VCaP (cell line): ENCODE data around the gene MTURN.

ENCODE experiments used
- H3K27ac ChIP-seq: fragments of 450-650 bp; 2 replicates; pipeline ENCODE4 v1.5.1; 2017
- TF ChIP-seq, protein P1 (sequence below): fragments of 450-650 bp; conservative IDR thresholded peaks from 2 replicates; pipeline ENCODE4 v1.5.1; 2017; ENCODE audit warnings: mild to moderate bottlenecking, moderate library complexity

MTURN gene

DNA sequence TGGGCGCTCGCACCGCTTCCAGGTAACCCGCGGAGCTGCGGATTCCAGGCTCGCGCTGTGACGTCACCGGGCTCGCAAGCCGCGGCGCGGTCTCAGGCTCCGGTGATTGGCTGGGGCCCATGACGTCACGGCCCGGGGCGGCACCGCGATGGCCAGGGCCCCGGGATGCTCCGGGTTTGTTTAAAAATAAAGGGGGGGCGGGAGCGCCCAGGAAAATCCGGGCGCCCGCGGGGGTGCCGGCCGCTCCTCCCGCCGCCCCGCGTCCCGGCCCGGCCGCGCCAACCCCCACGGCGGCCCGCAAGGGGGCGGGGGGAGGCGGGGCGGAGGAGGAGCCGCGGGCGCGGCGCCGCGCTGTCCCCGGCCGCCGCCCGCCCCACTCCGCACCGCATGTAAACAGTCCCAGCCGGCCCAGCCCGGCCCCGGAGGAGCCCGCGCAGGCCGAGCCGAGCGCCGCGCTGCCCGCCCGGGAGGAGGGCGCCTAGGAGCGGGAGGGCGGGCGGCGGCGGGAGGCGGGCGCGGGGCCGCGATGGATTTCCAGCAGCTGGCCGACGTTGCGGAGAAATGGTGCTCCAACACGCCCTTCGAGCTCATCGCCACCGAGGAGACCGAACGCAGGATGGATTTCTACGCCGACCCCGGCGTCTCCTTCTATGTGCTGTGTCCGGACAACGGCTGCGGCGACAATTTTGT lies at the start of gene MTURN:
TSS of gene MTURN (plus strand) at position 376 of the 690 bp plus-strand sequence. CDS start at position 527, 151 bp downstream.
- peak within 1 kb of the TSS; percentile 84 for H3K27ac ChIP-seq
- TF ChIP-seq, protein P1, sequence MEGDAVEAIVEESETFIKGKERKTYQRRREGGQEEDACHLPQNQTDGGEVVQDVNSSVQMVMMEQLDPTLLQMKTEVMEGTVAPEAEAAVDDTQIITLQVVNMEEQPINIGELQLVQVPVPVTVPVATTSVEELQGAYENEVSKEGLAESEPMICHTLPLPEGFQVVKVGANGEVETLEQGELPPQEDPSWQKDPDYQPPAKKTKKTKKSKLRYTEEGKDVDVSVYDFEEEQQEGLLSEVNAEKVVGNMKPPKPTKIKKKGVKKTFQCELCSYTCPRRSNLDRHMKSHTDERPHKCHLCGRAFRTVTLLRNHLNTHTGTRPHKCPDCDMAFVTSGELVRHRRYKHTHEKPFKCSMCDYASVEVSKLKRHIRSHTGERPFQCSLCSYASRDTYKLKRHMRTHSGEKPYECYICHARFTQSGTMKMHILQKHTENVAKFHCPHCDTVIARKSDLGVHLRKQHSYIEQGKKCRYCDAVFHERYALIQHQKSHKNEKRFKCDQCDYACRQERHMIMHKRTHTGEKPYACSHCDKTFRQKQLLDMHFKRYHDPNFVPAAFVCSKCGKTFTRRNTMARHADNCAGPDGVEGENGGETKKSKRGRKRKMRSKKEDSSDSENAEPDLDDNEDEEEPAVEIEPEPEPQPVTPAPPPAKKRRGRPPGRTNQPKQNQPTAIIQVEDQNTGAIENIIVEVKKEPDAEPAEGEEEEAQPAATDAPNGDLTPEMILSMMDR, result no peak

DNA sequence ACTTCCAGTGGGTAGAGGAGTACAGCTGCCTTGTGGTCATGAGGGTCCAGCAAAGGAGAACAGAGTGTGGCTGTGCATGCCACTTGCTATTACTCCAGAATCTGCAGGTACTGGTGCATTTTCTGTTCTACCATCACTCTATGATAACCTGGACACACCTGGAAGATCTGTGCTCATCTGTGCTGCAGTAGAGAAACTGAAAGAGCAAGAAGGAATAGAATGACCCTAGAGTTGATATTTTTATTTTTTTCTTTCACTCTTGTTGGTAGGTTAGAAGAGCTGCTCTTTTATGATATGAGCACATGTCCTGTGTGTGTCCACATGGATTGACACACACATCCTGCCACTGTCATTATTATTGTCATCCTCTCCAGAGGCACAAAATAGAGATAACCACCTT lies 48.3 kb upstream of the MTURN start:
- TF ChIP-seq, protein P1, result no peak
- H3K27ac ChIP-seq, result no peak overlapping the region

DNA sequence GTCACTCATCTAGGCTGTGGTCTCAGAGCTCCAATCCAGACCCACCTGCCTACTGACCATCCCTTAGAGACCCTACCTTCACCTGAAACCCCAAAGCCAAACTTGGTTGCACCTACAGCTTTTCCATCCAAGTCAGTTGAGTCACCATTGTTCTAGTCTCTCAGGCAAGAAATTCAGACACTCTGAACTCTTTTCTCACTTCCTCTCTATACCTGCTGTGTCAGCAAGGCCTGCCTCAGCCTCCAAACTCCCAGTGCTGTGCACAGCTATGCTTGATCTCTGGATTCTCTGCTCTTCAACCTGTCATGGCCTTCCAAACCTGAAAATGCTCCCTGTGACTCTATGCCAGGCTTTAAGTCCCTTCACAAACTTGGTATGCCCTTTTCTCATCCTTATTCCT lies 47.4 kb upstream of the MTURN start:
- TF ChIP-seq, protein P1, result no peak
- H3K27ac ChIP-seq, result no peak overlapping the region

DNA sequence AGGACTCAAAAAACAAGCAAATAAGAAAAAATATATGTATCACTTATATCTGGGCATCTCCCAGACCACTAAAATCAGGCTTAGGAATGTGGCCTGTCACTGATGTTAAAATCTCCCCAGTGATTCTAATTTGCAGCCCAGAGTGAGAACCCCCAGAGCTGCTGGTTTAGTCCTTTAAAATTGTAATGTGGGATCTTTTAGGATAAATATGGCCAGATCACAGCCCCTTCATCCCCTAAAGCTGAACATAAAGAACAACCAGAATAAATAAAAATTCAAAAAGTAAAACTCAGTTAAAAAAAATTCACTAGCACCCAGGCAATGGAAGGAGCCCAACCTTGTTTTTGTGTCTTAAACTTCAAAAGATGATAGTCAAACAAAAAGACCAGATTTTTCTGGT lies 46.4 kb upstream of the MTURN start:
- TF ChIP-seq, protein P1, result no peak
- H3K27ac ChIP-seq, result no peak overlapping the region

DNA sequence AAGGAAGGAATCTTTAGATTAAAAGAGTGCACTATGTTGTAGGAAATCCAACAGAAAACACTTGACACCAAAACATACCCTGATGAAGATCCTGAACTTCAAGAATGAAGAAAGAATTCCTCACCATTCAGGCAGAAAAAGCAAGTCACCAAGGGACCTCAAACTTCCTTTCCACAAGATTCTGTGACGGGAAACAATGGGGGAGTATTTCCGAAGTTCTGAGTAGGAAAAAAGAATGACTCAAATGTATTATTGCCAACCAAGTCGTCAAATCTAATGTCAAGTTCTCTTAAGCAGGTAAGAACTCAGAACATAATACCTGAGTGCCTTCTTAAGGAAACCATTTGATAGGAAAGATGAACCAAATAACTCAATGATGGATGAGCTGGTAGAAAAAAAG lies 44.7 kb upstream of the MTURN start:
- TF ChIP-seq, protein P1, result no peak
- H3K27ac ChIP-seq, result no peak overlapping the region

DNA sequence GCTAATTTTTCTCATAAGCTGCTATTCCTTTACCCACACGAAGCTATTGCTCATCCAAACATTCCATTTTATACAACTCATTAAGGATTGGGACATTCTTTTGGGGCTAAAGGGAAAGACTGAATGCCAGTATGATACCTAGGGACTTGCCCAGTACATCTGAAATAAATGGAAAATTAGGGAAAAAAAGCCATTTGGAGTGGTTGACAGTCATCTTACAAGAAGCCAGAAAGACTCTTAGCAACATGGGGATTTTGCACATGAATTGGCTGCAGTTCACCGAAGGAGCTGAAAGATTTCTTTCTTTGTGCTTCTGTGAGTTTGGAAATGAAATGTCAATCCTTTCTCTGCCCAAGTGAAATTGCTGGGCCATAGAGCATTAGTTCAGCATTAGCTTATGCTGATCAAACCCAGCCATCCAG lies 43.3 kb upstream of the MTURN start:
- TF ChIP-seq, protein P1, result no peak
- no peak overlapping the region for H3K27ac ChIP-seq

DNA sequence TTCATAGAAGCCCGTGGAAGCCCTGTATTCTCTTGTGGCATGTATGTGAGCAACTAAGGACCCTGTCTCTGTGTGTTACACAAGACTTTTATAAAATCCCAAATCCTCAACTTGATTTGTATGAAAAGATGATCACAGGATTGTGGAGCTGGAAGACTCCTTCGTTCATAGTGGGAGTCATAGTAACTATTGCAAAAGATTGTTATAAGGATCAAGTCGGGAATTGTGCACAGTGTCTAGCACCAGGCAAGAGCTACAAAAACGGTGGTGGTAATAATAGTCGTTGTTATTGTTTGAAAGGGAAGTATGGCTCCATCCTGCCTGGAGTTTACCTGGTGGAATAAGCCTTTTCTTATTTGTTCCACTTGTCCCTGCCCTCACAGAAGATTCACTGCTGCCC lies 42.8 kb upstream of the MTURN start:
- TF ChIP-seq, protein P1, result no peak
- no peak overlapping the region for H3K27ac ChIP-seq
